ENCODE results near the gene MEP1B.

DNA sequence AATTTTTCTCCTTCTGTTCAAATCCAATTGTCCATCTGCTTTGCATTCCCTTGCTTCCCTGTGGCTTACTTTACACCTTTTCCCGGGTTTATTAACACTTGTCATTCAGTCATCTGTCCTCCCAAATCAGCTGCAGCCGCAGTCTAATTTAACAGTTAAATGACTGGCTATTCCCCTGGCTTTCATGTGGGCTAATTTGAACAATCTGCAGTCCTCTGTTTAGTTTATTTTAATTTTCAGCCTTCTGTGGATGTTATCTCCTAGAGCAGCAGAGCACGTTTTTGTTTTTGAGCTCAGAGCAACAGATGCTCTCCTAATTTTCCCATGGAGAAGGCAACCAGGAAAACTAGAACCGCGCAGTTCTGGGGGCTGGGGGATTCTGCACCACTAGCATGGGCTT, 55.0 kb downstream of the MEP1B start:
- TF ChIP-seq JUND (IDR thresholded peaks at IDR 0.05): no peak
- TF ChIP-seq RAD21 (IDR thresholded peaks at IDR 0.05; ENCODE audit: low read length): no peak
- TF ChIP-seq, protein P1, sequence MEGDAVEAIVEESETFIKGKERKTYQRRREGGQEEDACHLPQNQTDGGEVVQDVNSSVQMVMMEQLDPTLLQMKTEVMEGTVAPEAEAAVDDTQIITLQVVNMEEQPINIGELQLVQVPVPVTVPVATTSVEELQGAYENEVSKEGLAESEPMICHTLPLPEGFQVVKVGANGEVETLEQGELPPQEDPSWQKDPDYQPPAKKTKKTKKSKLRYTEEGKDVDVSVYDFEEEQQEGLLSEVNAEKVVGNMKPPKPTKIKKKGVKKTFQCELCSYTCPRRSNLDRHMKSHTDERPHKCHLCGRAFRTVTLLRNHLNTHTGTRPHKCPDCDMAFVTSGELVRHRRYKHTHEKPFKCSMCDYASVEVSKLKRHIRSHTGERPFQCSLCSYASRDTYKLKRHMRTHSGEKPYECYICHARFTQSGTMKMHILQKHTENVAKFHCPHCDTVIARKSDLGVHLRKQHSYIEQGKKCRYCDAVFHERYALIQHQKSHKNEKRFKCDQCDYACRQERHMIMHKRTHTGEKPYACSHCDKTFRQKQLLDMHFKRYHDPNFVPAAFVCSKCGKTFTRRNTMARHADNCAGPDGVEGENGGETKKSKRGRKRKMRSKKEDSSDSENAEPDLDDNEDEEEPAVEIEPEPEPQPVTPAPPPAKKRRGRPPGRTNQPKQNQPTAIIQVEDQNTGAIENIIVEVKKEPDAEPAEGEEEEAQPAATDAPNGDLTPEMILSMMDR (IDR thresholded peaks at IDR 0.05): no peak
- TF ChIP-seq POLR2AphosphoS5 (IDR thresholded peaks at IDR 0.05; ENCODE audit: low read depth, low read length): no peak
- no peak for TF ChIP-seq TEAD4 (IDR thresholded peaks at IDR 0.05; ENCODE audit: borderline replicate concordance, insufficient read depth)
- peak; percentile 73; the same call in 1 of the 2 replicates for TF ChIP-seq MXI1 (IDR thresholded peaks at IDR 0.05; ENCODE audit: low read depth, low read length)
- TF ChIP-seq EP300 (IDR thresholded peaks at IDR 0.05; ENCODE audit: borderline replicate concordance in 1 of 2, low read depth in 1 of 2, low read length in 1 of 2): peak in 1 of 2 experiments; percentile 71; a peak in 2 of 4 replicates
- TF ChIP-seq, protein P2, sequence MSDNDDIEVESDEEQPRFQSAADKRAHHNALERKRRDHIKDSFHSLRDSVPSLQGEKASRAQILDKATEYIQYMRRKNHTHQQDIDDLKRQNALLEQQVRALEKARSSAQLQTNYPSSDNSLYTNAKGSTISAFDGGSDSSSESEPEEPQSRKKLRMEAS (IDR thresholded peaks at IDR 0.05; ENCODE audit: low read depth): no peak

Data from SK-N-SH (cell line).